MM.1S (cell line): ENCODE measurements around the gene SLC19A2.

Experiments used
- DNase-seq: peaks from one replicate; pipeline ENCODE4 v3.0.0-alpha.2; 2015
- H2AFZ ChIP-seq: fragments of 300-600 bp; sonication (generic); 2 replicates; pipeline ENCODE4 v1.6.0; 2016; ENCODE audit warnings: antibody characterized with exemption, low read length
- H3F3A ChIP-seq: fragments of 300-600 bp; sonication (generic); 2 replicates; pipeline ENCODE4 v1.6.1; 2016; ENCODE audit warnings: mild to moderate bottlenecking, antibody characterized with exemption, low read length, moderate library complexity, mixed read lengths; ENCODE audit not compliant: insufficient read depth
- H3K27ac ChIP-seq: fragments of 300-600 bp; sonication (generic); 2 replicates; pipeline ENCODE4 v1.5.1; 2016; ENCODE audit warnings: mild to moderate bottlenecking, low read length
- H3K27me3 ChIP-seq: fragments of 300-600 bp; sonication (generic); replicated peaks from 2 replicates; pipeline ENCODE4 v1.6.0; 2016; ENCODE audit warnings: low read length; ENCODE audit not compliant: insufficient read depth
- H3K36me3 ChIP-seq: fragments of 300-600 bp; sonication (generic); replicated peaks from 2 replicates; pipeline ENCODE4 v1.6.1; 2016; ENCODE audit warnings: mild to moderate bottlenecking, low read length, mixed read lengths; ENCODE audit not compliant: insufficient read depth
- H3K4me1 ChIP-seq: fragments of 300-600 bp; sonication (generic); 2 replicates; pipeline ENCODE4 v1.6.1; 2016; ENCODE audit warnings: low read length, mixed read lengths
- H3K4me2 ChIP-seq: fragments of 300-600 bp; sonication (generic); 2 replicates; pipeline ENCODE4 v1.6.0; 2016; ENCODE audit warnings: low read depth, low read length
- H3K4me3 ChIP-seq: fragments of 300-600 bp; sonication (generic); 2 replicates; pipeline ENCODE4 v1.5.1; 2016; ENCODE audit warnings: low read length, mixed read lengths
- H3K79me2 ChIP-seq: fragments of 300-600 bp; sonication (generic); 2 replicates; pipeline ENCODE4 v1.6.1; 2016; ENCODE audit warnings: mixed run types, low read length, mixed read lengths
- H3K9ac ChIP-seq: fragments of 300-600 bp; sonication (generic); 2 replicates; pipeline ENCODE4 v1.6.1; 2016; ENCODE audit warnings: low read length, mixed read lengths
- H3K9me2 ChIP-seq: fragments of 300-600 bp; sonication (generic); replicated peaks from 2 replicates; pipeline ENCODE4 v1.6.1; 2016; ENCODE audit warnings: mild to moderate bottlenecking, low read length, mixed read lengths; ENCODE audit not compliant: insufficient read depth
- H3K9me3 ChIP-seq: fragments of 300-600 bp; sonication (generic); replicated peaks from 2 replicates; pipeline ENCODE4 v1.6.1; 2016; ENCODE audit warnings: mild to moderate bottlenecking, low read length, mixed read lengths; ENCODE audit not compliant: insufficient read depth
- H4K20me1 ChIP-seq: fragments of 300-600 bp; sonication (generic); 2 replicates; pipeline ENCODE4 v1.6.1; 2016; ENCODE audit warnings: mild to moderate bottlenecking, low read length, moderate library complexity, mixed read lengths; ENCODE audit not compliant: insufficient read depth
- EZH2 ChIP-seq: fragments of 300-600 bp; sonication (generic); optimal IDR thresholded peaks from 2 replicates; pipeline ENCODE3; 2017; ENCODE audit warnings: low read depth, mild to moderate bottlenecking, antibody characterized with exemption, low read length, mixed read lengths
- EZH2phosphoT487 ChIP-seq: fragments of 300-600 bp; sonication (generic); IDR thresholded peaks from 2 replicates; pipeline ENCODE4 v1.6.1; 2018; ENCODE audit warnings: antibody characterized with exemption, low read length
- TF ChIP-seq, protein P1 (sequence below): fragments of 300-600 bp; sonication (generic); IDR thresholded peaks from 2 replicates; pipeline ENCODE4 v1.5.1; 2016; ENCODE audit warnings: antibody characterized with exemption, low read length, mixed read lengths

SLC19A2 gene

DNA sequence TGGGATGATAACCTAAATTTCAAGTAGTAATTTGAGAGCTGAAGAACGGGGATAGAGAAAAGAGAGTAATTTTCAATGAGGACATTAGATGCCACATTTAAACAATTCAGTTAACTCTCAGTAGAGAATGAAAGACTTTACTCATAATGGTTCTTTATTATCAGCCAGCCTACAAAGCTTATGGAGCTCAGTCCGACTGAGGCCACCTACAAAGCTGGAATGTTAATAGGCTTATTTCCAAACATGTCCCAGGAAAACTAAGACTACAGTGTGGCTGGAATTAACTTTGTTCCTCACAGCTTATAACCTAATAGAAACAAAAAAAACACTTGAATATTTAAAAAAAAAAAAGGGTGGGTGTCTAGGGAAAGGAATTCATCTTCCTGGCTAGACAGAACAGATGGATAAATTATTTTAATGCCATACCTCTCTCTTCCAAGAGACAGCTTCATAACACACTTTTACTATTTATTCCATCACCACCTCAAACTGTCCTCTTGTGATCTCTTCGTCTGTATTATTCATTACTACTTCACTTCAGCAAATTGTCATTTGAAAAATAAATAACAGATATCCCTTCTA lies 9.8 kb downstream of the SLC19A2 start:
- H3K4me1 ChIP-seq = no peaks in the 10 kb centered on the region
- no peak overlapping the region for H3K27ac ChIP-seq
- no peaks in the 10 kb centered on the region for H3F3A ChIP-seq
- no peak overlapping the region for H3K4me3 ChIP-seq
- H3K36me3 ChIP-seq = no peaks in the 10 kb centered on the region
- TF ChIP-seq EZH2phosphoT487 (no peak), EZH2 (no peak)
- TF ChIP-seq, protein P1, sequence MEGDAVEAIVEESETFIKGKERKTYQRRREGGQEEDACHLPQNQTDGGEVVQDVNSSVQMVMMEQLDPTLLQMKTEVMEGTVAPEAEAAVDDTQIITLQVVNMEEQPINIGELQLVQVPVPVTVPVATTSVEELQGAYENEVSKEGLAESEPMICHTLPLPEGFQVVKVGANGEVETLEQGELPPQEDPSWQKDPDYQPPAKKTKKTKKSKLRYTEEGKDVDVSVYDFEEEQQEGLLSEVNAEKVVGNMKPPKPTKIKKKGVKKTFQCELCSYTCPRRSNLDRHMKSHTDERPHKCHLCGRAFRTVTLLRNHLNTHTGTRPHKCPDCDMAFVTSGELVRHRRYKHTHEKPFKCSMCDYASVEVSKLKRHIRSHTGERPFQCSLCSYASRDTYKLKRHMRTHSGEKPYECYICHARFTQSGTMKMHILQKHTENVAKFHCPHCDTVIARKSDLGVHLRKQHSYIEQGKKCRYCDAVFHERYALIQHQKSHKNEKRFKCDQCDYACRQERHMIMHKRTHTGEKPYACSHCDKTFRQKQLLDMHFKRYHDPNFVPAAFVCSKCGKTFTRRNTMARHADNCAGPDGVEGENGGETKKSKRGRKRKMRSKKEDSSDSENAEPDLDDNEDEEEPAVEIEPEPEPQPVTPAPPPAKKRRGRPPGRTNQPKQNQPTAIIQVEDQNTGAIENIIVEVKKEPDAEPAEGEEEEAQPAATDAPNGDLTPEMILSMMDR = no peak
- DNase-seq = no peak
- no peak overlapping the region for H2AFZ ChIP-seq
- no peaks in the 10 kb centered on the region for H3K9me3 ChIP-seq
- no peak overlapping the region for H3K9ac ChIP-seq
- peaks cover 13% of the 10 kb centered on the region; the same call in 1 of the 2 replicates for H3K79me2 ChIP-seq
- no peak overlapping the region for H3K4me2 ChIP-seq
- H4K20me1 ChIP-seq = no peaks in the 10 kb centered on the region
- H3K27me3 ChIP-seq = no peaks in the 10 kb centered on the region
- H3K9me2 ChIP-seq = no peaks in the 10 kb centered on the region

DNA sequence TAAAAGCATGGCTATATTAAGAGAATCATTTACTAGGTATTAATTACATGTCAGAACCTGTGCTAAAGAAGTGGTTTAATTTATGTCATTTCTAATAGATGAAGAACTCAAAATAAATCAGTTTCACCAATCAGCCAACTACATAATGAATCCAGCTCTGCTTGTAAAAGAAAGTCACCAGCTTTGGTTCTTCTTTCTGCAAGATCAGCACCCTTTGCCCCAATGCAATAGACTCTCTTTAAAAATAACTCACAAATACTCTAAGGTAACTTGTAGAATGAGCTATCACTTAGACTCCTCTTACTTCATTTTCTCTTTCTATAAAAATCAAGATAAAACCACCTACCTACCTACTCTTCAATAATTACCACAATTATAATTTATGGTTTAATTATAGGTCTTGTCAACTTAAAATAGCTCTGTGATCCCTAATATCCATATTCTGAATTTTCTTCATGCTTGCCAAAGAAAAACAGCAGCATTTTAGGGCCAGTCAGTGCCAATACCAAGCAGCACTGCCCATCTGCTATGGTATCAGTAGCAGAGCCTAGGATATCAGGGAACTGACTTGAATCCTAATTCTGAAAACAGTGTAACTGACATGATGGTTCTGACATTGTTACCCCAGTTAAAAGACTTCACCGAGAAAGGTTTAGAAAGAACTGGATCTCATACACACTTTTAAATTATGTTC lies 11.3 kb downstream of the SLC19A2 start:
- H2AFZ ChIP-seq = no peak overlapping the region
- H3K9me2 ChIP-seq = no peaks in the 10 kb centered on the region
- no peaks in the 10 kb centered on the region for H3K9me3 ChIP-seq
- no peaks in the 10 kb centered on the region for H3K4me1 ChIP-seq
- H3K4me2 ChIP-seq = no peak overlapping the region
- H3F3A ChIP-seq = no peaks in the 10 kb centered on the region
- TF ChIP-seq, protein P1 = no peak
- TF ChIP-seq EZH2 = no peak
- no peak for TF ChIP-seq EZH2phosphoT487
- H3K4me3 ChIP-seq = no peak overlapping the region
- no peak overlapping the region for H3K9ac ChIP-seq
- no peaks in the 10 kb centered on the region for H3K36me3 ChIP-seq
- H3K27me3 ChIP-seq = no peaks in the 10 kb centered on the region
- no peak for DNase-seq
- H3K79me2 ChIP-seq = peaks cover 8% of the 10 kb centered on the region; the same call in 1 of the 2 replicates
- no peaks in the 10 kb centered on the region for H4K20me1 ChIP-seq
- no peak overlapping the region for H3K27ac ChIP-seq

DNA sequence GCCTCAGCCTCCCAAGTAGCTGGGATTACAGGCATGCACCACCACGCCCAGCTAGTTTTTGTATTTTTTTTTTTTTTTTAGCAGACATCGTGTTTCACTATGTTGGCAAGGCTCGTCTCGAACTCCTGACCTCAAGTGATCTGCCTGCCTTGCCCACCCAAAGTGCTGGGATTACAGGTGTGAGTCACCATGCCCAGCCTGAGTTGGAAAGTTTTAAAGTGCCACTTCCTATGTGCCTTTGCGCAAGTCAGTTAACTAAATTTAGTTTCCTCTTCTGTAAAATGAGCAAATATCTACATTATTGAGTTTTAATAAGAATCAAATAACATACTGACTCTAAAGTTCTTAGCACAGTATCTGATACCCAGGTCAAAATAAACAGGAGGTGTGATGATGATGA lies 12.4 kb downstream of the SLC19A2 start:
- Histone ChIP-seq H3K9me3 (no peaks in the 10 kb centered on the region), H3K9ac (no peak overlapping the region), H3K9me2 (no peaks in the 10 kb centered on the region), H3F3A (no peaks in the 10 kb centered on the region), H2AFZ (no peak overlapping the region), H3K27me3 (no peaks in the 10 kb centered on the region), H3K36me3 (no peaks in the 10 kb centered on the region), H3K27ac (no peak overlapping the region), H4K20me1 (no peaks in the 10 kb centered on the region), H3K4me2 (no peak overlapping the region), H3K79me2 (no peaks in the 10 kb centered on the region), H3K4me1 (no peaks in the 10 kb centered on the region), H3K4me3 (no peak overlapping the region)
- DNase-seq = no peak
- TF ChIP-seq EZH2 (no peak), EZH2phosphoT487 (no peak)
- TF ChIP-seq, protein P1 = no peak
